ENCODE measurements around the gene ELF4.

DNA sequence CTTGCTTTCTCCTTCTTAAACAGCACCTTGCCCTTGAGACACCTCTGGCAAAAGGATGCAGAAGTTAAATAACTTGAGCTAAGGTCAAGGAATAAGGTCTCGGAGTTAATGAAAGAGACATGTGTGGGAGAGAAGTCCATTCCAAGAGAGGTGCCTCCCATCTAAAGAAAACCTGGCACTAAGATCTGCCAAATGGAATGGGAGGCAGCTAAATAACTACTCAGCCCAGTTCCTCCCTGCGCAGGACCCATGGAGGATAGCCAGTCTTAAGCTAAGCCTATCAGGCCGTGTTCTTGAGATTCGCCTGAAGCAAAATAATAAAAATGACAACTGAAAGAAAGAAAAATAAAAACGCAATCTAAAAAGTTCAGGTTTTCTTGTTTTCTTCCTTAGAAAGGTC is 20.7 kb upstream of the ELF4 start:
- TF ChIP-seq, protein P1, sequence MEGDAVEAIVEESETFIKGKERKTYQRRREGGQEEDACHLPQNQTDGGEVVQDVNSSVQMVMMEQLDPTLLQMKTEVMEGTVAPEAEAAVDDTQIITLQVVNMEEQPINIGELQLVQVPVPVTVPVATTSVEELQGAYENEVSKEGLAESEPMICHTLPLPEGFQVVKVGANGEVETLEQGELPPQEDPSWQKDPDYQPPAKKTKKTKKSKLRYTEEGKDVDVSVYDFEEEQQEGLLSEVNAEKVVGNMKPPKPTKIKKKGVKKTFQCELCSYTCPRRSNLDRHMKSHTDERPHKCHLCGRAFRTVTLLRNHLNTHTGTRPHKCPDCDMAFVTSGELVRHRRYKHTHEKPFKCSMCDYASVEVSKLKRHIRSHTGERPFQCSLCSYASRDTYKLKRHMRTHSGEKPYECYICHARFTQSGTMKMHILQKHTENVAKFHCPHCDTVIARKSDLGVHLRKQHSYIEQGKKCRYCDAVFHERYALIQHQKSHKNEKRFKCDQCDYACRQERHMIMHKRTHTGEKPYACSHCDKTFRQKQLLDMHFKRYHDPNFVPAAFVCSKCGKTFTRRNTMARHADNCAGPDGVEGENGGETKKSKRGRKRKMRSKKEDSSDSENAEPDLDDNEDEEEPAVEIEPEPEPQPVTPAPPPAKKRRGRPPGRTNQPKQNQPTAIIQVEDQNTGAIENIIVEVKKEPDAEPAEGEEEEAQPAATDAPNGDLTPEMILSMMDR (IDR thresholded peaks at IDR 0.05; ENCODE audit: low read depth, low read length) = no peak
- TF ChIP-seq EZH2phosphoT487 (IDR thresholded peaks at IDR 0.05; ENCODE audit: low read depth) = no peak

Measured in OCI-LY3 (cell line).